Measurements from ENCODE around the gene TTC21A.
A peak's percentile ranks its signal among the peaks of the same experiment; 100 is the strongest.
"Not testable (repeated sequence)": the region's sequence is repeated elsewhere in the genome, so short reads cannot be mapped to it uniquely, and the experiment has no call there.

The TTC21A gene

GRCh38 chr3:39107388-39108199 lies at the start of gene TTC21A, which contains the start of gene GORASP1:
TTC21A (plus strand) TSS chr3:39107680; CDS start chr3:39107838, 158 bp downstream.
GORASP1 (minus strand) TSS chr3:39107627; CDS start chr3:39107541, 86 bp downstream.
- DNase-seq (peak; percentile 69), ATAC-seq (peak; percentile 51)

GRCh38 chr3:39061228-39061627 lies 46.3 kb upstream of the TTC21A start:
- not testable (repeated sequence) for ATAC-seq, DNase-seq

GRCh38 chr3:39062180-39062579 lies 45.3 kb upstream of the TTC21A start:
- no peak for ATAC-seq
- DNase-seq = no peak

GRCh38 chr3:39063143-39063542 lies 44.3 kb upstream of the TTC21A start:
- ATAC-seq (no peak), DNase-seq (no peak)

GRCh38 chr3:39064646-39065045 lies 42.8 kb upstream of the TTC21A start:
- no peak for DNase-seq
- ATAC-seq = no peak

- ATAC-seq (peak; percentile 61), DNase-seq (peak; percentile 14)
Measured at GRCh38 chr3:39065197-39065596, 42.3 kb upstream of the TTC21A start.

GRCh38 chr3:39067286-39067685 lies 40.2 kb upstream of the TTC21A start:
- ATAC-seq (no peak), DNase-seq (no peak)

GRCh38 chr3:39068556-39068955 lies 38.9 kb upstream of the TTC21A start:
- no peak for ATAC-seq
- DNase-seq = no peak

GRCh38 chr3:39075910-39076309 lies 31.6 kb upstream of the TTC21A start:
- no peak for DNase-seq

GRCh38 chr3:39079530-39079929 lies 27.9 kb upstream of the TTC21A start:
- DNase-seq = no peak

More at GRCh38 chr3:39075910-39076309, 31.6 kb upstream of the TTC21A start:
- no peak for ATAC-seq

GRCh38 chr3:39080026-39080425 lies 27.5 kb upstream of the TTC21A start:
- ATAC-seq (no peak), DNase-seq (no peak)

More at GRCh38 chr3:39079530-39079929, 27.9 kb upstream of the TTC21A start:
- no peak for ATAC-seq

GRCh38 chr3:39082666-39083313 lies 24.7 kb upstream of the TTC21A start:
- no peak for DNase-seq
- peak; percentile 98 for ATAC-seq

- ATAC-seq (no peak), DNase-seq (no peak)
Measured at GRCh38 chr3:39086144-39086543, 21.3 kb upstream of the TTC21A start.

- no peak for ATAC-seq
- no peak for DNase-seq
Measured at GRCh38 chr3:39088456-39088855, 19.0 kb upstream of the TTC21A start.

- no peak for DNase-seq
- ATAC-seq = no peak
Measured at GRCh38 chr3:39088889-39089288, 18.6 kb upstream of the TTC21A start.

GRCh38 chr3:39090922-39091321 lies 16.6 kb upstream of the TTC21A start:
- ATAC-seq (peak; percentile 87), DNase-seq (no peak)

- ATAC-seq = no peak
- no peak for DNase-seq
Measured at GRCh38 chr3:39094851-39095677, 12.4 kb upstream of the TTC21A start.

GRCh38 chr3:39095778-39096177 lies 11.7 kb upstream of the TTC21A start:
- no peak for DNase-seq
- no peak for ATAC-seq

GRCh38 chr3:39096775-39097174 lies 10.7 kb upstream of the TTC21A start:
- ATAC-seq (no peak), DNase-seq (no peak)

- no peak for ATAC-seq
- DNase-seq = no peak
Measured at GRCh38 chr3:39097716-39098472, 9.6 kb upstream of the TTC21A start.

- no peak for ATAC-seq
- DNase-seq = no peak
Measured at GRCh38 chr3:39098473-39099000, 8.9 kb upstream of the TTC21A start.

Data from stimulated activated naive CD8-positive, alpha-beta T cell treated with anti-CD3 and anti-CD28 coated beads, Interleukin-15, Interleukin-2, amounts not matched to agents 100 U/mL and 50 U/mL, for 24 hours (primary cell).